Measurements from ENCODE around the gene SPRR5. TPM values are rescaled to one million over a fixed set of nuclear protein-coding genes. Genes with fewer than 3 reads are reported as not detected.

SPRR5 gene
- total and polyA plus RNA-seq, 2 experiments from 2014 or later, result not detected

DNA sequence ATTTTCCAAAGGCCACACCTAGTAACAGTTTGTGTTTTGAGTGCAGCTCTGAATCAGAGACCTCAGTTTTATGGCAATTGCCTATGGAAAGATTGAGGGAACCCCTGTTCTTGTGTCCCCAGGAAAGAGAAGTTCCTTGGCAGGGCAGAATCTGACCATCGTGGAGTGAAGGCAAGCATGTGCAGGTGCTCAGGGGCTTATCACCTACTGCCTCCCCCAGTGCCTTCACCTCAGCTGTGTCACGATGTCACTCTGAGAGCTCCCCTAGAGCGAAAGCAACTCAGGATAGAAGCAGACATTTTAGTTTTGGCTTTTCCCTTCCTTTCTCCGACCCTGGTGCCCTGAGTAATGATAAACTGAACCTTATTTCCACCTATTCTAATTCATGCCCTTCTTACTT lies 35.1 kb downstream of the SPRR5 start:
- Histone ChIP-seq H3K27ac (no peak overlapping the region), H3K4me1 (ENCODE audit: low read depth) (no peaks in the 10 kb centered on the region), H3K27me3 (no peaks in the 10 kb centered on the region), H3K9me3 (ENCODE audit: low read depth) (no peaks in the 10 kb centered on the region), H3K36me3 (no peaks in the 10 kb centered on the region), H3K4me3 (no peak overlapping the region)
- DNase-seq (ENCODE audit: low read depth in 1 of 2, low spot score in 1 of 2), result no peak
- no peak for TF ChIP-seq CTCF (IDR thresholded peaks at IDR 0.05; ENCODE audit: low read depth, low read length)

DNA sequence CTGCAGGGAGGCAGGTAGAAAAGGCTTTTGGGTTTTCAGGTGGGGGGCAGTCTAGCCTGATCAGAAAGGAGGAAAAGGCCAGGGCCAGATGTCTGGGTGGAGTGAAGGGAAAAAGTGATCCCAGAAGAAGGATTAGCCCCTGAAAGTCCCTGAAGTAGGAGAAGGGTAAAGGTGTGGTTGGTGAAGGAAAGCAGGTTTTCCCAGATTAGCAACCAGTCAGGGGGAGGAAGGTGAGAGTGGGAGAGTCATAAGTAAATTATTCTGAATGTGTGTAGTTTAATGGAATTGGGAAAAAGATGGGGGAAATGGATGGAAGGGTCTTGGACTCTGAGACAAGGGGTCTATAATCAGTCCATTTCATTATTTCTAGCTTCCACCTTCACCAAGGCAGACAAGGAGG lies 36.2 kb downstream of the SPRR5 start:
- Histone ChIP-seq H3K27ac (no peak overlapping the region), H3K9me3 (ENCODE audit: low read depth) (no peaks in the 10 kb centered on the region), H3K36me3 (no peaks in the 10 kb centered on the region), H3K4me3 (no peak overlapping the region), H3K27me3 (no peaks in the 10 kb centered on the region), H3K4me1 (ENCODE audit: low read depth) (no peaks in the 10 kb centered on the region)
- DNase-seq (ENCODE audit: low read depth in 1 of 2, low spot score in 1 of 2), result no peak
- TF ChIP-seq CTCF (IDR thresholded peaks at IDR 0.05; ENCODE audit: low read depth, low read length), result no peak

DNA sequence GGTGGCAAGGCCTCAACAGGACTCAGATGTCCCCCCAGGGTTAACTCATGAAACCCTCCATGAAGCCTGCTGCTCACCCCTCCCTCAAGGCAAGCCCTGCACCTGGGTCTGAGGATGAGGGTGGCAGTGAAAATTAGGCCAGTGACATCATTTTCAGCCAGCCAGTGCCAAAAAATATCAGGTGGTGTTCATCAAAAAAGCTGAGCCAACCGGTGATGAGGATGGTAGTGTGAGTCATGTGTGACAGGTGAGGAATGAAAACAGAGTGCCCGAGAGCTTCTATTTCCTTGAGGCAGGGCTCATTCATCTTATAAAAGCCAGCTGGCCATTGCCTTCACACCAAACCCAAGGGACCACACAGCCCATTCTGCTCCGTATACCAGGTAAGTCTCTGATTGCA lies 36.7 kb downstream of the SPRR5 start, which contains the start of gene SPRR1A:
SPRR1A (plus strand) TSS at position 339 of the 400 bp plus-strand sequence. CDS start 1,150 bp downstream, outside the sequence.
- Histone ChIP-seq H3K27ac (no peak within 1 kb of the TSS), H3K36me3 (no peaks in the 10 kb centered on the region), H3K4me3 (no peak within 1 kb of the TSS), H3K27me3 (no peaks in the 10 kb centered on the region), H3K4me1 (ENCODE audit: low read depth) (no peaks in the 10 kb centered on the region), H3K9me3 (ENCODE audit: low read depth) (no peaks in the 10 kb centered on the region)
- DNase-seq (ENCODE audit: low read depth in 1 of 2, low spot score in 1 of 2), result no peak
- no peak for TF ChIP-seq CTCF (IDR thresholded peaks at IDR 0.05; ENCODE audit: low read depth, low read length)

- no peak for TF ChIP-seq CTCF (IDR thresholded peaks at IDR 0.05; ENCODE audit: low read depth, low read length)
- no peak overlapping the region for H3K27ac ChIP-seq
- no peak for DNase-seq (ENCODE audit: low read depth in 1 of 2, low spot score in 1 of 2)
- H3K4me3 ChIP-seq, result no peak overlapping the region
- no peaks in the 10 kb centered on the region for H3K9me3 ChIP-seq (ENCODE audit: low read depth)
- no peaks in the 10 kb centered on the region for H3K27me3 ChIP-seq
- H3K4me1 ChIP-seq (ENCODE audit: low read depth), result no peaks in the 10 kb centered on the region
- H3K36me3 ChIP-seq, result no peaks in the 10 kb centered on the region
Observed at GRCh38 chr1:152986578-152986977, 39.6 kb downstream of the SPRR5 start.

DNA sequence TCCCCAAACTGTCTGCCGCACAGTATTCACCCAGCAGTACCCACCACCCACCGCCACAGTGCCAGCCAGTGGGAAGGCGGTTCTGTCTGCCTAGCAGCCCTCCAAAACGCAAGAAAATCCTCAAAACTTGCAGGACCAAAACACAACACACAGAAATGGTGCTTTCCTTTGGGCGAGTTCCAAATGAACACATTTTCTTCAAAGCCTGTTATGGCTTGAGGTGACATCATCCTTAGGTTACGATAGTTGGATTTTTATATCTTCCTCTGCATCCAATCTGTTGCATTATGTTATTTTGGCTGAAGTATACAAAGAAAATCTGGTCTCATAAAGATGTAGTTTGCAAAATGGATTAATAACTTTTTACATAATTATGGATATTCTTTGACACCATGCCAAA lies 46.2 kb downstream of the SPRR5 start:
- TF ChIP-seq CTCF (IDR thresholded peaks at IDR 0.05; ENCODE audit: low read depth, low read length), result no peak
- H3K27me3 ChIP-seq, result no peaks in the 10 kb centered on the region
- no peak overlapping the region for H3K27ac ChIP-seq
- H3K9me3 ChIP-seq (ENCODE audit: low read depth), result no peaks in the 10 kb centered on the region
- no peak overlapping the region for H3K4me3 ChIP-seq
- no peaks in the 10 kb centered on the region for H3K4me1 ChIP-seq (ENCODE audit: low read depth)
- no peaks in the 10 kb centered on the region for H3K36me3 ChIP-seq
- DNase-seq (ENCODE audit: low read depth in 1 of 2, low spot score in 1 of 2), result no peak

DNA sequence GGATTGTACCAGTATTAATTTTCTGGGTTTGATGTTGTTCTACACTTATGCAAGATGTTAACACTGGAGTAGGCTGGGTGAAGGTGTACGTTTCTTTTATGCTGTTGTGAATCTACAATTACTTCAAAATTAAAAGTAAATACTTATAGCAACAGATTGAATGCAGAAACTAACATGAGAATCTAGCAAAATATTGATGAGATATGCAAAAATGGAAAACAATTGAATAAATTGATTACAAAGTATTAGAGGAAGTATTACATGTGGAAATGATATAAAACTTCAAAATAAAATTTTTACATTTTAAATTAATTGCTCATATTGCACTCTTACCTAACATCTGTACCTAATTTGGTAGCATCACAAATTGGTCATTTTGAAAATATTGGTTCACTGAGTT lies 48.8 kb downstream of the SPRR5 start:
- TF ChIP-seq CTCF (IDR thresholded peaks at IDR 0.05; ENCODE audit: low read depth, low read length), result no peak
- no peak for DNase-seq (ENCODE audit: low read depth in 1 of 2, low spot score in 1 of 2)
- H3K4me1 ChIP-seq (ENCODE audit: low read depth), result no peaks in the 10 kb centered on the region
- H3K9me3 ChIP-seq (ENCODE audit: low read depth), result no peaks in the 10 kb centered on the region
- no peaks in the 10 kb centered on the region for H3K36me3 ChIP-seq
- H3K27me3 ChIP-seq, result no peaks in the 10 kb centered on the region
- H3K27ac ChIP-seq, result no peak overlapping the region
- H3K4me3 ChIP-seq, result no peak overlapping the region
